Measurements from ENCODE around the gene COL21A1.

GRCh38 chr6:56101141-56101553 is 146.2 kb downstream of the COL21A1 start:
- TF ChIP-seq CTCF (conservative IDR thresholded peaks at IDR 0.05; ENCODE audit: low read length) (no peak), EZH2phosphoT487 (IDR thresholded peaks at IDR 0.05; ENCODE audit: borderline replicate concordance, low read depth, low read length) (no peak)
